ENCODE measurements around the gene UBE4A.
"Not testable (repeated sequence)": the region's sequence is repeated elsewhere in the genome, so short reads cannot be mapped to it uniquely, and the experiment has no call there.

DNA sequence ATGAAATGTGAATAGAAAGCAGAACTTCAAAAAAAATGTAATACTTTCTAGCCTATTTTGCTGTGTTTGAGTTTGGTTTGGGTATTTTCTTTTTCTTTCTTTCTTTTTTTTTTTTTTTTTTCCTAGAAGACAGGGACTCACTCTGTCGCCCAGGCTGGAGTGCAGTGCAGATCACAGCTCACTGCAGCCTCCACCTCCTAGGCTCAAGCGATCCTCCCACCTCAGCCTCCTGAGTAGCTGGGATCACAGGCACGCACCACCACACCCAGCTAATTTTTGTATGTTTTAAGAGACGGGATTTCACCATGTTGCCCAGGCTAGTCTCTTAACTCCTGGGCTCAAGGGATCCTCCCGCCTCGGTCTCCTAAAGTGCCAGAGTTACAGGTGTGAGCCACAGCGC is 43.2 kb downstream of the UBE4A start:
- TF ChIP-seq, protein P1, sequence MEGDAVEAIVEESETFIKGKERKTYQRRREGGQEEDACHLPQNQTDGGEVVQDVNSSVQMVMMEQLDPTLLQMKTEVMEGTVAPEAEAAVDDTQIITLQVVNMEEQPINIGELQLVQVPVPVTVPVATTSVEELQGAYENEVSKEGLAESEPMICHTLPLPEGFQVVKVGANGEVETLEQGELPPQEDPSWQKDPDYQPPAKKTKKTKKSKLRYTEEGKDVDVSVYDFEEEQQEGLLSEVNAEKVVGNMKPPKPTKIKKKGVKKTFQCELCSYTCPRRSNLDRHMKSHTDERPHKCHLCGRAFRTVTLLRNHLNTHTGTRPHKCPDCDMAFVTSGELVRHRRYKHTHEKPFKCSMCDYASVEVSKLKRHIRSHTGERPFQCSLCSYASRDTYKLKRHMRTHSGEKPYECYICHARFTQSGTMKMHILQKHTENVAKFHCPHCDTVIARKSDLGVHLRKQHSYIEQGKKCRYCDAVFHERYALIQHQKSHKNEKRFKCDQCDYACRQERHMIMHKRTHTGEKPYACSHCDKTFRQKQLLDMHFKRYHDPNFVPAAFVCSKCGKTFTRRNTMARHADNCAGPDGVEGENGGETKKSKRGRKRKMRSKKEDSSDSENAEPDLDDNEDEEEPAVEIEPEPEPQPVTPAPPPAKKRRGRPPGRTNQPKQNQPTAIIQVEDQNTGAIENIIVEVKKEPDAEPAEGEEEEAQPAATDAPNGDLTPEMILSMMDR (IDR thresholded peaks at IDR 0.05): not testable (repeated sequence)
- TF ChIP-seq SIN3A (IDR thresholded peaks at IDR 0.05; ENCODE audit: borderline replicate concordance, insufficient read depth, low read depth, low read length): not testable (repeated sequence)

All from Panc1 (cell line).